WTC11 (cell line): ENCODE data around the gene ARHGAP44. TPM values are rescaled to one million over a fixed set of nuclear protein-coding genes. Genes with fewer than 3 reads are reported as not detected.

Experiments
- ATAC-seq: fragments of 200-7000 bp; cut with Tn5 transposase; 2 replicates; pipeline ENCODE4 v1.10.0; 2021; ENCODE audit warnings: mild to moderate bottlenecking, moderate library complexity
- CTCF ChIA-PET: fragments of 300-600 bp; sonication (Branson Sonifier 250); formaldehyde crosslinking; loops from one replicate; lab custom pipeline; 2021; ENCODE audit warnings: antibody characterized with exemption; lab: Charles Lee
- POLR2A ChIA-PET: fragments of 350-600 bp; sonication (Branson Sonifier 250); formaldehyde crosslinking; loops from one replicate; lab custom pipeline; 2021; ENCODE audit warnings: antibody characterized with exemption; lab: Charles Lee
- DNase-seq: peaks from one replicate; pipeline ENCODE4 v3.0.0; 2021; ENCODE audit warnings: low spot score
- H3K27ac Mint-ChIP-seq: 2 replicates; pipeline ENCODE4 v1.8.0; 2021; ENCODE audit warnings: mixed read lengths
- H3K27me3 Mint-ChIP-seq: 2 replicates; pipeline ENCODE4 v1.8.0; 2021; ENCODE audit warnings: low read depth, mild to moderate bottlenecking, moderate library complexity, mixed read lengths
- H3K36me3 Mint-ChIP-seq: 2 replicates; pipeline ENCODE4 v1.8.0; 2021; ENCODE audit warnings: mixed read lengths
- H3K4me1 Mint-ChIP-seq: 2 replicates; pipeline ENCODE4 v1.8.0; 2022; ENCODE audit warnings: mixed read lengths
- H3K4me3 Mint-ChIP-seq: 2 replicates; pipeline ENCODE4 v1.8.0; 2021; ENCODE audit warnings: mild to moderate bottlenecking, moderate library complexity, mixed read lengths
- H3K9me3 Mint-ChIP-seq: 2 replicates; pipeline ENCODE4 v1.8.0; 2021; ENCODE audit warnings: mixed read lengths
- ATF1 ChIP-seq: sonication (generic); formaldehyde crosslinking; IDR thresholded peaks from 2 replicates; pipeline ENCODE4 v1.8.1; 2023; ENCODE audit warnings: mild to moderate bottlenecking, moderate library complexity, missing genetic modification reagents
- ESRRA ChIP-seq: sonication (generic); formaldehyde crosslinking; IDR thresholded peaks from 2 replicates; pipeline ENCODE4 v1.8.1; 2022; ENCODE audit warnings: mild to moderate bottlenecking, missing genetic modification reagents, borderline replicate concordance
- ETV6 ChIP-seq: sonication (generic); formaldehyde crosslinking; IDR thresholded peaks from 2 replicates; pipeline ENCODE4 v1.8.1; 2022; ENCODE audit warnings: mild to moderate bottlenecking, missing genetic modification reagents
- FOXJ3 ChIP-seq: sonication (generic); formaldehyde crosslinking; IDR thresholded peaks from 2 replicates; pipeline ENCODE4 v1.9.0; 2021; ENCODE audit warnings: missing genetic modification reagents, mild to moderate bottlenecking, borderline replicate concordance
- FOXK1 ChIP-seq: sonication (generic); formaldehyde crosslinking; IDR thresholded peaks from 2 replicates; pipeline ENCODE4 v1.8.0; 2022; ENCODE audit warnings: mild to moderate bottlenecking, moderate library complexity, missing genetic modification reagents
- GABPB1 ChIP-seq: sonication (generic); formaldehyde crosslinking; IDR thresholded peaks from 2 replicates; pipeline ENCODE4 v1.8.1; 2023; ENCODE audit warnings: mild to moderate bottlenecking, missing genetic modification reagents
- GTF2I ChIP-seq: fragments of 250-450 bp; sonication (Bioruptor Pico); conservative IDR thresholded peaks from 2 replicates; pipeline ENCODE4 v1.4.0; 2021; ENCODE audit warnings: mild to moderate bottlenecking
- IRF2 ChIP-seq: sonication (generic); formaldehyde crosslinking; IDR thresholded peaks from 2 replicates; pipeline ENCODE4 v1.8.0; 2022; ENCODE audit warnings: low read depth, missing genetic modification reagents, borderline replicate concordance
- JAZF1 ChIP-seq: fragments of 250-450 bp; sonication (Bioruptor Pico); IDR thresholded peaks from 2 replicates; pipeline ENCODE4 v1.9.0; 2021; ENCODE audit warnings: moderate library complexity, mild to moderate bottlenecking, inconsistent platforms
- MYBL2 ChIP-seq: sonication (generic); formaldehyde crosslinking; IDR thresholded peaks from 2 replicates; pipeline ENCODE4 v1.8.1; 2023; ENCODE audit warnings: mild to moderate bottlenecking, moderate library complexity, missing genetic modification reagents
- RORB ChIP-seq: fragments of 250-450 bp; sonication (Bioruptor Pico); IDR thresholded peaks from 2 replicates; pipeline ENCODE4 v1.9.0; 2021; ENCODE audit warnings: mild to moderate bottlenecking
- TEAD1 ChIP-seq: sonication (generic); formaldehyde crosslinking; IDR thresholded peaks from 2 replicates; pipeline ENCODE4 v1.8.0; 2022; ENCODE audit warnings: mild to moderate bottlenecking, missing genetic modification reagents
- ZNF219 ChIP-seq: sonication (generic); formaldehyde crosslinking; IDR thresholded peaks from 2 replicates; pipeline ENCODE4 v1.8.0; 2023; ENCODE audit warnings: missing genetic modification reagents, mild to moderate bottlenecking, borderline replicate concordance
- ZNF232 ChIP-seq: sonication (generic); formaldehyde crosslinking; IDR thresholded peaks from 2 replicates; pipeline ENCODE4 v1.8.0; 2022; ENCODE audit warnings: mild to moderate bottlenecking, missing genetic modification reagents
- ZNF263 ChIP-seq: sonication (generic); formaldehyde crosslinking; IDR thresholded peaks from 2 replicates; pipeline ENCODE4 v1.8.1; 2022; ENCODE audit warnings: low read depth, mild to moderate bottlenecking, moderate library complexity, missing genetic modification reagents
- ZNF396 ChIP-seq: fragments of 250-450 bp; sonication (Bioruptor Pico); IDR thresholded peaks from 2 replicates; pipeline ENCODE4 v1.8.0; 2021; ENCODE audit warnings: mild to moderate bottlenecking, moderate library complexity, borderline replicate concordance
- ZNF671 ChIP-seq: fragments of 250-450 bp; sonication (Bioruptor Pico); IDR thresholded peaks from 2 replicates; pipeline ENCODE4 v1.8.0; 2021; ENCODE audit warnings: mild to moderate bottlenecking
- total RNA-seq: library from RNA; stranded (reverse); gene quantifications from 3 replicates; pipeline ENCODE4 v1.2.3, GENCODE V29; 2021
- TF ChIP-seq, protein P1 (sequence below): sonication (generic); formaldehyde crosslinking; IDR thresholded peaks from 2 replicates; pipeline ENCODE4 v1.8.0; 2022; ENCODE audit warnings: mild to moderate bottlenecking, missing genetic modification reagents
- TF ChIP-seq, protein P2 (sequence below): fragments of 250-450 bp; sonication (Bioruptor Pico); IDR thresholded peaks from 2 replicates; pipeline ENCODE4 v1.9.0; 2021; ENCODE audit warnings: mild to moderate bottlenecking
- TF ChIP-seq, protein P3 (sequence below): fragments of 200-600 bp; IDR thresholded peaks from 2 replicates; pipeline ENCODE4 v1.8.0; 2022; ENCODE audit warnings: antibody characterized with exemption
- TF ChIP-seq, protein P4 (sequence below): sonication (generic); formaldehyde crosslinking; IDR thresholded peaks from 2 replicates; pipeline ENCODE4 v1.8.0; 2022; ENCODE audit warnings: missing genetic modification reagents
- TF ChIP-seq, protein P5 (sequence below): sonication (generic); formaldehyde crosslinking; conservative IDR thresholded peaks from 2 replicates; pipeline ENCODE4 v1.8.1; 2022; ENCODE audit warnings: mild to moderate bottlenecking, missing genetic modification reagents
- TF ChIP-seq, protein P6 (sequence below): fragments of 250-450 bp; sonication (Bioruptor Pico); IDR thresholded peaks from 2 replicates; pipeline ENCODE4 v1.9.0; 2021; ENCODE audit warnings: mild to moderate bottlenecking, borderline replicate concordance
- TF ChIP-seq, protein P7 (sequence below): sonication (generic); formaldehyde crosslinking; IDR thresholded peaks from 2 replicates; pipeline ENCODE4 v1.8.0; 2022; ENCODE audit warnings: mild to moderate bottlenecking, missing genetic modification reagents

ARHGAP44 gene
- total RNA-seq, 1 experiment from 2014 or later = 23.8 TPM

DNA sequence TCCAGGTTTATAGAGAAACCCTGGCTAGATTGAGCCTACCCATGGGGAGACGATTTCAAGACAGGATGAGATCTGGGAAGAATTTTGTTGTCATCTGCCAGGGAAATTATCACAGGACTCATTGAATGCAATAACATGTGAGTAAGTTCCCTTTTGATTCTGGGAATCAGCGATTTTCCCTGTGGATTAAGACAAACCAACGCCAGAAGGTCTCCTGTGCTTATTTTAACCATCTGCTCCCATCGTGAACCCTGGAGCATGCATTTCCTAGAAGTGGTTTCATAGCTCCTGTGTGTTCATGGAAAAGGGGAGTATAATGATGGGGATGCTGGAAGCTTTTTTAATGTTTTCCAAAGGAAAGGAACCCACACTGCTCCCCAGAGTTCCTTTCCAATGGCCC is 21.0 kb upstream of the ARHGAP44 start:
- Mint-ChIP-seq H3K27me3 (no peaks in the 10 kb centered on the region; the same call in 1 of the 2 replicates), H3K4me3 (no peak overlapping the region), H3K9me3 (no peaks in the 10 kb centered on the region), H3K36me3 (no peaks in the 10 kb centered on the region), H3K4me1 (no peaks in the 10 kb centered on the region), H3K27ac (no peak overlapping the region)
- CTCF ChIA-PET = no interaction called here
- POLR2A ChIA-PET = no interaction called here
- no peak for DNase-seq
- TF ChIP-seq, protein P1, sequence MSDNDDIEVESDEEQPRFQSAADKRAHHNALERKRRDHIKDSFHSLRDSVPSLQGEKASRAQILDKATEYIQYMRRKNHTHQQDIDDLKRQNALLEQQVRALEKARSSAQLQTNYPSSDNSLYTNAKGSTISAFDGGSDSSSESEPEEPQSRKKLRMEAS (CRISPR knock-in tag) = no peak
- no peak for TF ChIP-seq ZNF671 (CRISPR knock-in tag)
- TF ChIP-seq FOXK1 (CRISPR knock-in tag) = no peak
- no peak for TF ChIP-seq ZNF232 (CRISPR knock-in tag)
- no peak for TF ChIP-seq TEAD1 (CRISPR knock-in tag)
- TF ChIP-seq, protein P2, sequence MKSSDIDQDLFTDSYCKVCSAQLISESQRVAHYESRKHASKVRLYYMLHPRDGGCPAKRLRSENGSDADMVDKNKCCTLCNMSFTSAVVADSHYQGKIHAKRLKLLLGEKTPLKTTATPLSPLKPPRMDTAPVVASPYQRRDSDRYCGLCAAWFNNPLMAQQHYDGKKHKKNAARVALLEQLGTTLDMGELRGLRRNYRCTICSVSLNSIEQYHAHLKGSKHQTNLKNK = no peak
- TF ChIP-seq JAZF1 (CRISPR knock-in tag) = no peak
- TF ChIP-seq ZNF263 (CRISPR knock-in tag) = no peak
- TF ChIP-seq ZNF219 = no peak
- TF ChIP-seq, protein P3, sequence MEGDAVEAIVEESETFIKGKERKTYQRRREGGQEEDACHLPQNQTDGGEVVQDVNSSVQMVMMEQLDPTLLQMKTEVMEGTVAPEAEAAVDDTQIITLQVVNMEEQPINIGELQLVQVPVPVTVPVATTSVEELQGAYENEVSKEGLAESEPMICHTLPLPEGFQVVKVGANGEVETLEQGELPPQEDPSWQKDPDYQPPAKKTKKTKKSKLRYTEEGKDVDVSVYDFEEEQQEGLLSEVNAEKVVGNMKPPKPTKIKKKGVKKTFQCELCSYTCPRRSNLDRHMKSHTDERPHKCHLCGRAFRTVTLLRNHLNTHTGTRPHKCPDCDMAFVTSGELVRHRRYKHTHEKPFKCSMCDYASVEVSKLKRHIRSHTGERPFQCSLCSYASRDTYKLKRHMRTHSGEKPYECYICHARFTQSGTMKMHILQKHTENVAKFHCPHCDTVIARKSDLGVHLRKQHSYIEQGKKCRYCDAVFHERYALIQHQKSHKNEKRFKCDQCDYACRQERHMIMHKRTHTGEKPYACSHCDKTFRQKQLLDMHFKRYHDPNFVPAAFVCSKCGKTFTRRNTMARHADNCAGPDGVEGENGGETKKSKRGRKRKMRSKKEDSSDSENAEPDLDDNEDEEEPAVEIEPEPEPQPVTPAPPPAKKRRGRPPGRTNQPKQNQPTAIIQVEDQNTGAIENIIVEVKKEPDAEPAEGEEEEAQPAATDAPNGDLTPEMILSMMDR = no peak
- TF ChIP-seq FOXJ3 (CRISPR knock-in tag) = no peak
- TF ChIP-seq IRF2 (CRISPR knock-in tag) = no peak
- TF ChIP-seq ATF1 (CRISPR knock-in tag) = no peak
- TF ChIP-seq, protein P4, sequence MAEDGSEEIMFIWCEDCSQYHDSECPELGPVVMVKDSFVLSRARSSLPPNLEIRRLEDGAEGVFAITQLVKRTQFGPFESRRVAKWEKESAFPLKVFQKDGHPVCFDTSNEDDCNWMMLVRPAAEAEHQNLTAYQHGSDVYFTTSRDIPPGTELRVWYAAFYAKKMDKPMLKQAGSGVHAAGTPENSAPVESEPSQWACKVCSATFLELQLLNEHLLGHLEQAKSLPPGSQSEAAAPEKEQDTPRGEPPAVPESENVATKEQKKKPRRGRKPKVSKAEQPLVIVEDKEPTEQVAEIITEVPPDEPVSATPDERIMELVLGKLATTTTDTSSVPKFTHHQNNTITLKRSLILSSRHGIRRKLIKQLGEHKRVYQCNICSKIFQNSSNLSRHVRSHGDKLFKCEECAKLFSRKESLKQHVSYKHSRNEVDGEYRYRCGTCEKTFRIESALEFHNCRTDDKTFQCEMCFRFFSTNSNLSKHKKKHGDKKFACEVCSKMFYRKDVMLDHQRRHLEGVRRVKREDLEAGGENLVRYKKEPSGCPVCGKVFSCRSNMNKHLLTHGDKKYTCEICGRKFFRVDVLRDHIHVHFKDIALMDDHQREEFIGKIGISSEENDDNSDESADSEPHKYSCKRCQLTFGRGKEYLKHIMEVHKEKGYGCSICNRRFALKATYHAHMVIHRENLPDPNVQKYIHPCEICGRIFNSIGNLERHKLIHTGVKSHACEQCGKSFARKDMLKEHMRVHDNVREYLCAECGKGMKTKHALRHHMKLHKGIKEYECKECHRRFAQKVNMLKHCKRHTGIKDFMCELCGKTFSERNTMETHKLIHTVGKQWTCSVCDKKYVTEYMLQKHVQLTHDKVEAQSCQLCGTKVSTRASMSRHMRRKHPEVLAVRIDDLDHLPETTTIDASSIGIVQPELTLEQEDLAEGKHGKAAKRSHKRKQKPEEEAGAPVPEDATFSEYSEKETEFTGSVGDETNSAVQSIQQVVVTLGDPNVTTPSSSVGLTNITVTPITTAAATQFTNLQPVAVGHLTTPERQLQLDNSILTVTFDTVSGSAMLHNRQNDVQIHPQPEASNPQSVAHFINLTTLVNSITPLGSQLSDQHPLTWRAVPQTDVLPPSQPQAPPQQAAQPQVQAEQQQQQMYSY (CRISPR knock-in tag) = no peak
- TF ChIP-seq ESRRA = no peak
- no peak for TF ChIP-seq MYBL2 (CRISPR knock-in tag)
- no peak for ATAC-seq

DNA sequence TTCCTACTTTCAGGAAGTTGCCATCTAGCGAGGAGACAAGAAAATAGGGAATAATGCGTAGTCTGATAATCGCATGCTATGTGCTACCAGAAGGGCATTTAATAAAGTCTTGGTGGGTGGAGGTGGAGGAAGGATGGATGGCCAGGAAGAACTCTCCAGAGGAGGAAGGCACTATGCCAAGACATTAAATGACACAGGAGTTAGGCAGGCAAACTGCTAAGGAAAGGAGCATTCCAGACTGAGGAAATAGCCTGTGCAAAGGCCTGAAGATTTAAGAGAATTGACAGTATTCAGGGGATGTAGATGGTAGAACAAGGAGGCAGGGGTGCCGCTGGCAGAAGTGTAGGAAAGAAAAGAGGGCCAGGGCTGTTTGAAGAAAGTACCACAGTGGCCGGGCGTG is 19.3 kb upstream of the ARHGAP44 start:
- ChIA-PET CTCF (no interaction called here), POLR2A (no interaction called here)
- Mint-ChIP-seq H3K9me3 (no peaks in the 10 kb centered on the region), H3K4me3 (no peak overlapping the region), H3K36me3 (no peaks in the 10 kb centered on the region), H3K4me1 (no peaks in the 10 kb centered on the region), H3K27ac (no peak overlapping the region), H3K27me3 (no peaks in the 10 kb centered on the region)
- ATAC-seq (no peak), DNase-seq (no peak)
- TF ChIP-seq, protein P5, sequence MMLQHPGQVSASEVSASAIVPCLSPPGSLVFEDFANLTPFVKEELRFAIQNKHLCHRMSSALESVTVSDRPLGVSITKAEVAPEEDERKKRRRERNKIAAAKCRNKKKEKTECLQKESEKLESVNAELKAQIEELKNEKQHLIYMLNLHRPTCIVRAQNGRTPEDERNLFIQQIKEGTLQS (CRISPR knock-in tag) = no peak
- TF ChIP-seq RORB (CRISPR knock-in tag) (no peak), GABPB1 (CRISPR knock-in tag) (no peak), GTF2I (CRISPR knock-in tag) (no peak), ZNF396 (CRISPR knock-in tag) (no peak), ETV6 (CRISPR knock-in tag) (no peak)
- TF ChIP-seq, protein P3 = no peak
- TF ChIP-seq, protein P6, sequence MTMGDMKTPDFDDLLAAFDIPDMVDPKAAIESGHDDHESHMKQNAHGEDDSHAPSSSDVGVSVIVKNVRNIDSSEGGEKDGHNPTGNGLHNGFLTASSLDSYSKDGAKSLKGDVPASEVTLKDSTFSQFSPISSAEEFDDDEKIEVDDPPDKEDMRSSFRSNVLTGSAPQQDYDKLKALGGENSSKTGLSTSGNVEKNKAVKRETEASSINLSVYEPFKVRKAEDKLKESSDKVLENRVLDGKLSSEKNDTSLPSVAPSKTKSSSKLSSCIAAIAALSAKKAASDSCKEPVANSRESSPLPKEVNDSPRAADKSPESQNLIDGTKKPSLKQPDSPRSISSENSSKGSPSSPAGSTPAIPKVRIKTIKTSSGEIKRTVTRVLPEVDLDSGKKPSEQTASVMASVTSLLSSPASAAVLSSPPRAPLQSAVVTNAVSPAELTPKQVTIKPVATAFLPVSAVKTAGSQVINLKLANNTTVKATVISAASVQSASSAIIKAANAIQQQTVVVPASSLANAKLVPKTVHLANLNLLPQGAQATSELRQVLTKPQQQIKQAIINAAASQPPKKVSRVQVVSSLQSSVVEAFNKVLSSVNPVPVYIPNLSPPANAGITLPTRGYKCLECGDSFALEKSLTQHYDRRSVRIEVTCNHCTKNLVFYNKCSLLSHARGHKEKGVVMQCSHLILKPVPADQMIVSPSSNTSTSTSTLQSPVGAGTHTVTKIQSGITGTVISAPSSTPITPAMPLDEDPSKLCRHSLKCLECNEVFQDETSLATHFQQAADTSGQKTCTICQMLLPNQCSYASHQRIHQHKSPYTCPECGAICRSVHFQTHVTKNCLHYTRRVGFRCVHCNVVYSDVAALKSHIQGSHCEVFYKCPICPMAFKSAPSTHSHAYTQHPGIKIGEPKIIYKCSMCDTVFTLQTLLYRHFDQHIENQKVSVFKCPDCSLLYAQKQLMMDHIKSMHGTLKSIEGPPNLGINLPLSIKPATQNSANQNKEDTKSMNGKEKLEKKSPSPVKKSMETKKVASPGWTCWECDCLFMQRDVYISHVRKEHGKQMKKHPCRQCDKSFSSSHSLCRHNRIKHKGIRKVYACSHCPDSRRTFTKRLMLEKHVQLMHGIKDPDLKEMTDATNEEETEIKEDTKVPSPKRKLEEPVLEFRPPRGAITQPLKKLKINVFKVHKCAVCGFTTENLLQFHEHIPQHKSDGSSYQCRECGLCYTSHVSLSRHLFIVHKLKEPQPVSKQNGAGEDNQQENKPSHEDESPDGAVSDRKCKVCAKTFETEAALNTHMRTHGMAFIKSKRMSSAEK (CRISPR knock-in tag) = no peak
- TF ChIP-seq, protein P7, sequence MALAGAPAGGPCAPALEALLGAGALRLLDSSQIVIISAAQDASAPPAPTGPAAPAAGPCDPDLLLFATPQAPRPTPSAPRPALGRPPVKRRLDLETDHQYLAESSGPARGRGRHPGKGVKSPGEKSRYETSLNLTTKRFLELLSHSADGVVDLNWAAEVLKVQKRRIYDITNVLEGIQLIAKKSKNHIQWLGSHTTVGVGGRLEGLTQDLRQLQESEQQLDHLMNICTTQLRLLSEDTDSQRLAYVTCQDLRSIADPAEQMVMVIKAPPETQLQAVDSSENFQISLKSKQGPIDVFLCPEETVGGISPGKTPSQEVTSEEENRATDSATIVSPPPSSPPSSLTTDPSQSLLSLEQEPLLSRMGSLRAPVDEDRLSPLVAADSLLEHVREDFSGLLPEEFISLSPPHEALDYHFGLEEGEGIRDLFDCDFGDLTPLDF (CRISPR knock-in tag) = no peak
